Fibroblast of lung (primary cell): ENCODE data around the gene PBX1. TPM values are rescaled to one million over a fixed set of nuclear protein-coding genes. Genes with fewer than 3 reads are reported as not detected.
A peak's percentile ranks its signal among the peaks of the same experiment; 100 is the strongest.

ENCODE experiments used
- DNase-seq, 2 donors: peaks; one replicate each; pipeline versions ENCODE4 v3.0.0 to v3.0.0-alpha.2; 2010; ENCODE audit warnings: low read depth in 2 of 2
- H2AFZ ChIP-seq: 2 replicates; pipeline ENCODE4 v1.5.1; 2012; ENCODE audit warnings: low read length, control low read depth, inconsistent platforms
- H3K27ac ChIP-seq: 2 replicates; pipeline ENCODE4 v1.5.1; 2011; ENCODE audit warnings: low read length, control low read depth; ENCODE audit not compliant: insufficient read depth
- H3K27me3 ChIP-seq: 2 replicates; pipeline ENCODE4 v1.5.1; 2011; ENCODE audit warnings: mild to moderate bottlenecking, low read length; ENCODE audit not compliant: control insufficient read depth, insufficient read depth
- H3K36me3 ChIP-seq: 2 replicates; pipeline ENCODE4 v1.5.1; 2011; ENCODE audit warnings: low read length; ENCODE audit not compliant: control insufficient read depth, insufficient read depth
- H3K4me1 ChIP-seq: 2 replicates; pipeline ENCODE4 v1.5.1; 2011; ENCODE audit warnings: low read length; ENCODE audit not compliant: control insufficient read depth, insufficient read depth; ENCODE audit errors: extremely low read depth
- H3K4me2 ChIP-seq: 2 replicates; pipeline ENCODE4 v1.5.1; 2011; ENCODE audit warnings: low read length, control low read depth; ENCODE audit not compliant: insufficient read depth; ENCODE audit errors: extremely low read depth
- H3K4me3 ChIP-seq, 4 experiments: fragments of 200-600 bp in 1 of 4; sonication (generic) in 1 of 4; replicated peaks in 1 of 4; 2 replicates each; pipeline ENCODE4 v1.5.1; 2011 to 2016; ENCODE audit warnings: low read length in 4 of 4, low read depth in 3 of 4, mild to moderate bottlenecking in 3 of 4, control low read depth in 2 of 4, inconsistent platforms in 1 of 4, mixed read lengths in 1 of 4; ENCODE audit not compliant: insufficient read depth in 1 of 4; ENCODE audit errors: control extremely low read depth in 1 of 4
- H3K79me2 ChIP-seq: 2 replicates; pipeline ENCODE4 v1.5.1; 2012; ENCODE audit warnings: mild to moderate bottlenecking, low read length, inconsistent platforms; ENCODE audit not compliant: control insufficient read depth, insufficient read depth
- H3K9ac ChIP-seq: 2 replicates; pipeline ENCODE4 v1.5.1; 2011; ENCODE audit warnings: mild to moderate bottlenecking, low read length, control low read depth; ENCODE audit not compliant: insufficient read depth
- H3K9me3 ChIP-seq: 2 replicates; pipeline ENCODE4 v1.5.1; 2012; ENCODE audit warnings: low read depth, low read length; ENCODE audit not compliant: control insufficient read depth, insufficient read depth
- H4K20me1 ChIP-seq: 2 replicates; pipeline ENCODE4 v1.5.1; 2011; ENCODE audit warnings: low read length; ENCODE audit not compliant: control insufficient read depth, insufficient read depth; ENCODE audit errors: extremely low read depth
- CTCF ChIP-seq, 2 donors: IDR thresholded peaks in 1 of 2; conservative IDR thresholded peaks in 1 of 2; 1 replicate in 1 of 2; 2 replicates in 1 of 2; pipeline ENCODE4 v1.5.1; 2011 to 2012; ENCODE audit warnings: low read length in 2 of 2, control low read depth in 1 of 2, inconsistent platforms in 1 of 2, low read depth in 1 of 2, mild to moderate bottlenecking in 1 of 2
- EZH2 ChIP-seq: IDR thresholded peaks from 2 replicates; pipeline ENCODE4 v1.5.1; 2012; ENCODE audit warnings: low read length, control low read depth, mild to moderate bottlenecking; ENCODE audit errors: missing control alignments
- polyA plus RNA-seq, 2 donors: library from polyadenylated mRNA; depleted of rRNA in 1 of 2; stranded (reverse) in 1 of 2; unstranded in 1 of 2; fragments of >200 nt; gene quantifications; 2 replicates each; pipeline ENCODE4 v1.2.1, GENCODE V29; 2011 to 2012; ENCODE audit warnings: missing spikeins in 1 of 2
- total RNA-seq: library from RNA; depleted of rRNA; stranded (reverse); fragments of >200 nt; gene quantifications from 2 replicates; pipeline ENCODE4 v1.2.1, GENCODE V29; 2014

Gene PBX1
- total and polyA plus RNA-seq, 2 donors (not counting 1 experiment from before 2014, with no cell fraction given) = 43.1 to 46.7 TPM

GRCh38 chr1:164754088-164754600 lies 195.2 kb downstream of the PBX1 start:
- peak overlapping the region in 3 of 4 experiments; percentile 1 to 29 (median 26) for H3K4me3 ChIP-seq
- peaks cover 2% of the 10 kb centered on the region for H3K79me2 ChIP-seq
- H3K27ac ChIP-seq = peak overlapping the region; percentile 71
- H4K20me1 ChIP-seq = no peaks in the 10 kb centered on the region
- peak overlapping the region; percentile 79 for H2AFZ ChIP-seq
- H3K9me3 ChIP-seq = no peaks in the 10 kb centered on the region
- peak overlapping the region; percentile 48 for H3K9ac ChIP-seq
- DNase-seq = peak; percentile 83 to 91
- H3K36me3 ChIP-seq = no peaks in the 10 kb centered on the region
- no peaks in the 10 kb centered on the region for H3K27me3 ChIP-seq
- H3K4me2 ChIP-seq = peak overlapping the region; percentile 75
- TF ChIP-seq CTCF (conservative IDR thresholded peaks at IDR 0.05 in 1 of 2, IDR thresholded peaks at IDR 0.05 in 1 of 2; ENCODE audit: low read depth in 1 of 2, low read length in 2 of 2) (no peak), EZH2 (no peak)
- H3K4me1 ChIP-seq = peaks cover 20% of the 10 kb centered on the region

GRCh38 chr1:164755690-164756089 lies 196.7 kb downstream of the PBX1 start:
- Histone ChIP-seq H3K9me3 (no peaks in the 10 kb centered on the region), H3K4me2 (no peak overlapping the region), H3K4me1 (peaks cover 20% of the 10 kb centered on the region), H2AFZ (no peak overlapping the region), H4K20me1 (no peaks in the 10 kb centered on the region), H3K36me3 (no peaks in the 10 kb centered on the region), H3K27ac (no peak overlapping the region), H3K4me3 (no peak overlapping the region), H3K27me3 (no peaks in the 10 kb centered on the region), H3K79me2 (peaks cover 2% of the 10 kb centered on the region), H3K9ac (no peak overlapping the region)
- no peak for DNase-seq
- TF ChIP-seq CTCF (conservative IDR thresholded peaks at IDR 0.05 in 1 of 2, IDR thresholded peaks at IDR 0.05 in 1 of 2; ENCODE audit: low read depth in 1 of 2, low read length in 2 of 2) (no peak), EZH2 (no peak)

- Histone ChIP-seq H3K4me3 (no peak overlapping the region), H3K27ac (no peak overlapping the region), H2AFZ (no peak overlapping the region), H3K4me1 (peaks cover 20% of the 10 kb centered on the region), H3K79me2 (peaks cover 2% of the 10 kb centered on the region), H4K20me1 (no peaks in the 10 kb centered on the region), H3K27me3 (no peaks in the 10 kb centered on the region), H3K9ac (no peak overlapping the region), H3K9me3 (no peaks in the 10 kb centered on the region), H3K36me3 (no peaks in the 10 kb centered on the region), H3K4me2 (no peak overlapping the region)
- no peak for DNase-seq
- no peak for TF ChIP-seq EZH2
- TF ChIP-seq CTCF (conservative IDR thresholded peaks at IDR 0.05 in 1 of 2, IDR thresholded peaks at IDR 0.05 in 1 of 2; ENCODE audit: low read depth in 1 of 2, low read length in 2 of 2) = no peak
Observed at GRCh38 chr1:164756741-164757140, 197.8 kb downstream of the PBX1 start.
